DMS 273 treated with DMSO at 0.1 percent for 48 hours (cell line): ENCODE results near the gene GPRIN1.
"Not testable (repeated sequence)": the region's sequence is repeated elsewhere in the genome, so short reads cannot be mapped to it uniquely, and the experiment has no call there.

Source experiments
- DNase-seq: peaks from one replicate; lab custom pipeline; 2025; lab: John Stamatoyannopoulos, UW

Gene GPRIN1

GRCh38 chr5:176597417-176598389 lies 12.3 kb downstream of the GPRIN1 start:
- DNase-seq: no peak

DNA sequence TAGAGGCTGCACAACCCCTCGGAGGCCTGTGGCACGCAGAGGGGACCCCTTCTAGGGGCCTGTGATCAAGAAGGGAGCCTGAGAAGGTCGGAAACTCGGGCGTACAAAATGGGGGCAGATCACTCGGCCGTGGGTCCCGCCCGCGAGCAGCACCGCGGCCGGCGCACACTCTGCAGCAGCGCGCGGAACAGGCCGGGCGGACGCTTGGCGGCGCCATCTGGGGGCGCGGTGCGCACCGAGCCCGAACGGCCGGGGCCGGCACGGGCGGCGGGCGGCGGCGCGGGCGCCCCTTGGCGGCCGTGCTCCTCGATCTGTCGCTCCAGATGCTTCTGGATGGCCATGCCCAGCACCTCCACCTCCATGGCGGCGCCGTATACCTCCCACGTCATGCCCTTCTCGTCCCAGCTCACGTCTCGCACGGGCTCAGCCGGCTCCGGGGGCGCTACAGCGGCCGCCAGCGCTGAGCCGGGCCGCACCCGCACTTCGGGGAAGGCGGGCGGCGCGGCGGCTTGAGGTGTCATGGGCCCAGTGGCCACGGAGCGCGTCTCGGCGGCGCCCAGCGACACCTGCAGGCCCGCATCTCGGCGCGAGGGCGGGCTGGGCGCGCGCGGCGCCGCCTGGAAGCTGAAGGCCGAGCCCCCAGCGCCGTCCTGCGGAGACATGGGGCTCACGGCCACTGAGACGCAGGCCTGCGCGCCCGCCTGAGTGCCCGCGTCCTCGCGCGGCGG lies 13.1 kb downstream of the GPRIN1 start:
- no peak for DNase-seq

- DNase-seq: no peak
Observed at GRCh38 chr5:176596069-176596644, 13.8 kb downstream of the GPRIN1 start.

- no peak for DNase-seq
Observed at GRCh38 chr5:176595386-176595943, 14.5 kb downstream of the GPRIN1 start.

DNA sequence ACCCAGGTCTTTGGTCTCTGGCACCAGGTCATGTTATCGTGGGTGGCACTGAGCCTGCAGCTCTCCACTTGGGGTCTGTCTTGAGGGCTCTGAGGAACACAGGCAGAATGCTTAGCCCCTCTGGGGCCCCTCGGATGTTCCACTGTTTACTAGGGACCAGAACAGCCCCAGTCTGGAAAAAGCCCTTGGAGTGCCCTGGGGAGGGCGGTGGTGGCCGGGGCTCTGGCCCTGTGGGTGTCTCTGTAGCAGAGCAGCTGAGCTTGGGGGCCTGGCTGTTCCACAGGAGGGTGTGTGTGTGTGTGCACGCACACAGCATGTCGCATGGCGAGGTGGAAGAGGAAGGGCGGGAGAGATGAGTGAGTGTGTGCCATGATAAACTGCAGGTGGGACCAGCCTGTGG lies 15.4 kb downstream of the GPRIN1 start:
- no peak for DNase-seq

DNA sequence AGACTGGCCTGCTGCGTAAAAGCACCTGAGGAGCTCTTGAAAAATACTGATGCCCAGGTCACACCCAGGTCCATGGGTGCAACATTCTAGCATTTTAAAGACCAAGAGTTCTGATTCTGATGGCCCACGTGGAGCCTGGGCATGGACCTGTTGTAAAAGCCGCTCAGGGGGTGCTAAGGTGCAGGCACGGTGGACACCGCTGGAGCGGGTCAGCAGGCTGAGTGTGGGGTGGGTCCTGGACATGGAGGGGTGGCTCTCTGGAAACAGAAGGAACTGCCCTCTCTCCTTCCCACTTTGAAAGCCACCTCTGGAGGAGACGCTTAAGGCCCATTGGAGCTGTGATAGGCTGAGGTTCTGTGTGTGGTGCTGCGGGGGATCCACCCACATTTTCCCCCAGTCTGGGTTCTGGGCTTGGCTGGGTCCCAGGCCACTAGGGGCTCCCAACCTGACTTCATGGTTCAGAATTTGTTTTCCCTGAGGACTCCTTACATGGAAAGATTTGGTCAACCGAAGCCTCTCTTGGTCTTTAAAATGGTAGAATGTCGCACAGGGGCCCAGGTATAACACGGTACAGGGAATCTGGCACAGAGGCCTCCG lies 16.6 kb downstream of the GPRIN1 start:
- no peak for DNase-seq

DNA sequence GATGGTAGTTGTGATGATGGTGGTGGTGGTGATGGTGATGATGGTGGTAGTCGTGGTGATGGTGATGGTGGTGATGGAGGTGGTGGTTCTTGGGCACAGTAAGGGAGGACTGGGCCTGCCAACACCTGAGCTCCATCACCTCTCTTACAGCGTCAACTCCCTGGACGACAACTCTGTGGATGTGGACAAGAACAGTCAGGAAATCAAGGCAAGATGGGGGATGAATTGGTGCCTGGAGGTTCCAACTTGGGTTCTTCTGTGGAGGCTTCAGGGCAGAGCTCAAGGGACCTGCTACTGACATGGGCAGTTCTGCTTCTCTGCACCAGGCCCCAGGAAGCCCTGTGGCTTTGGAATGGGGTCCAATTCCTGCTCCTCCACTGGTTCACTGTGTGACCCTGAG lies 17.4 kb downstream of the GPRIN1 start:
- no peak for DNase-seq

GRCh38 chr5:176591667-176592066 lies 18.3 kb downstream of the GPRIN1 start:
- not testable (repeated sequence) for DNase-seq

- DNase-seq: no peak
Observed at GRCh38 chr5:176590035-176590717, 19.8 kb downstream of the GPRIN1 start.

DNA sequence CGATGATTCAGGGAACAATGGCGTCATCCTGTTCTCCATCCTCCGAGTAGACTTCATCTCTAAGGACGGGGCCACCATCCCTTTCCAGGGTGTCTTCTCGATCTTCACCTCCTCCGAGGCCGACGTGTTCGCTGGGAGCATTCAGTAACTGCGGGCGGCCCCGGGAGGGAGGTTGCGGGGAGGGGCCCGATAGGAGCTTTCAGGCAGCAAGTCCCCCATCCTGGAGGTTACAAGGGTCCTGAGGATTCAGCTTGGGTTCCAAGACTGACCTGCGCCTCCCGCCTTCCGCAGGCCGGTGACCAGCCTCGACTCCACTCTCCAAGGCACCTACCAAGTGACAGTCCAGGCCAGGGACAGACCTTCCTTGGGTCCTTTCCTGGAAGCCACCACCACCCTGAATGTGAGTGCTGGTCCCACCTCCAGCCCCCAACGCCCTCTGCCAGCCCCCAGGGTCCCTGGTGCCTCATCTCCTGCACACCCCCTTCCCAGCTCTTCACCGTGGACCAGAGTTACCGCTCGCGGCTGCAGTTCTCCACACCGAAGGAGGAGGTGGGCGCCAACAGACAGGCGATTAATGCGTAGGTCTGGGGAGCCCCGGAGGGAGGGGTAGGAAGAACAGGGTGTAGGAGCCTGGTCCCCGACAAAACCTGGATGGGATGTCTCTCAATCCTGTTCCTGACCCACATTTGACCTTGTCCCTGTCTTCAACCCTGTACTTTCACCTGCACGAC lies 20.8 kb downstream of the GPRIN1 start:
- no peak for DNase-seq

GRCh38 chr5:176588297-176588696 lies 21.7 kb downstream of the GPRIN1 start:
- no peak for DNase-seq

- DNase-seq: no peak
Observed at GRCh38 chr5:176587398-176587797, 22.6 kb downstream of the GPRIN1 start.

DNA sequence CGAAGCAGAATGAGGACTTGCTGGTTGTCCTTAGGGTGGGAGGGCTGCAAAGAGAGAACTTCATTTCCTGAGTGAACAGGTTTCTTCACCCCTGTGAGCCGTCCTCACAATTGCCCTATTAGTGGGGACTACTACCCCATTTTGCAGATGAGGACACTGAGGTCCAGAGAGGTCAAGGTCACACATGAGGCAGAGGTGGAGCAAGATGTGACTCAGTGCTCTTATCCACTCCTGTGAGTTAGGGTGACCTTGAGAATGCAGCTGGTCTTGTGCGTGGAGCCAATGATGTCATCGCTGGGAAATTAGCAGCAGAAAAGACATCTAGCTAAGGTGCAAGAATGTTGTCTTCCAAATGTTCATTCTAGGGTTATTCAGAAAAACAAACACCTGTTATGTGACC lies 26.9 kb downstream of the GPRIN1 start:
- DNase-seq: no peak

DNA sequence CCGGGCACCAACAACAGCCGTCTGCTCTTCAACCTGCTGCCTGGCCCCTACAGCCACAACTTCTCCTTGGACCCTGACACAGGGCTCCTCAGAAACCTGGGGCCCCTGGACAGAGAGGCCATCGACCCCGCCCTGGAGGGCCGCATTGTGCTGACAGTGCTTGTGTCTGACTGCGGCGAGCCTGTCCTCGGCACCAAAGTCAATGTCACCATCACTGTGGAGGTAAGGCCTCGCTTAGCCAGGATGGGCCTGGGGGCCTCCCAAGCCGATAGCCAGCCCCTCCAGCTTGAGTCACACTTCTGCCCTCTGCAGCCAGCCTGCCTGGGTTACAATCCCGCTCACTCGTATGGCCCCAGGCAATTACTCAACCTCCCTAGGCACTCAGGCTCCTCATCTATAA lies 28.6 kb downstream of the GPRIN1 start:
- no peak for DNase-seq

DNA sequence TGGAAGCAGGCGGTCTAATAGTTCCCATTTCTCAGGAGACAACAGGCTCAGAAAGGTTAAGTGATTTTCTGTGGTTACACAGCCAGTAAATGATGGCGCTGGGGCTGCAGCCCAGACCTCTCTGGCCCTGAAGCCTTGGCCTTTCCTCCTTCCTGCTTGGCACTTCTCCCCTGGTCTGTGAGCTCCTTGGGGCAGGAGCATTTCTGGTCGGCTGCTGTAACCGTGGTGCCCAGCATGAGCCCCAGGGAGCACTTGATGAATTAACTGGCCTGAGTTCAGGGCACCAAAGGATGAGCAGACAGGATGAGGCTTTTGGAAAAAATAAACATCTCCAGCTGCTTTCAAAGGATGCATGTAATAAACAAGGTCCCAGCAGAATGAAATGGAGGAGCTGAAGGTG lies 30.6 kb downstream of the GPRIN1 start:
- DNase-seq: no peak

- DNase-seq: no peak
Observed at GRCh38 chr5:176578391-176578808, 31.6 kb downstream of the GPRIN1 start.

- no peak for DNase-seq
Observed at GRCh38 chr5:176577312-176578176, 32.4 kb downstream of the GPRIN1 start.

GRCh38 chr5:176575488-176576422 lies 34.2 kb downstream of the GPRIN1 start:
- no peak for DNase-seq

- no peak for DNase-seq
Observed at GRCh38 chr5:176575066-176575465, 34.9 kb downstream of the GPRIN1 start.
